Suprapubic skin (tissue), 3 donors: Measurements from ENCODE around the gene DMC1.

Experiments used
- EP300 ChIP-seq: sonication (generic); formaldehyde crosslinking; IDR thresholded peaks from one replicate; pipeline ENCODE4 v1.6.1; 2017; ENCODE audit warnings: antibody characterized with exemption
- POLR2A ChIP-seq, 2 donors: fragments of 450-650 bp; IDR thresholded peaks; one replicate each; pipeline ENCODE4 v1.6.1; 2017; ENCODE audit warnings: antibody characterized with exemption in 2 of 2, mild to moderate bottlenecking in 2 of 2, moderate library complexity in 2 of 2
- TF ChIP-seq, protein P1 (sequence below), 2 donors: fragments of 200-600 bp in 1 of 2; fragments of 450-650 bp in 1 of 2; sonication (generic) in 1 of 2; IDR thresholded peaks; one replicate each; pipeline ENCODE4 v1.5.1; 2016 to 2019; ENCODE audit warnings: antibody characterized with exemption in 2 of 2, mild to moderate bottlenecking in 1 of 2, moderate library complexity in 1 of 2

DNA sequence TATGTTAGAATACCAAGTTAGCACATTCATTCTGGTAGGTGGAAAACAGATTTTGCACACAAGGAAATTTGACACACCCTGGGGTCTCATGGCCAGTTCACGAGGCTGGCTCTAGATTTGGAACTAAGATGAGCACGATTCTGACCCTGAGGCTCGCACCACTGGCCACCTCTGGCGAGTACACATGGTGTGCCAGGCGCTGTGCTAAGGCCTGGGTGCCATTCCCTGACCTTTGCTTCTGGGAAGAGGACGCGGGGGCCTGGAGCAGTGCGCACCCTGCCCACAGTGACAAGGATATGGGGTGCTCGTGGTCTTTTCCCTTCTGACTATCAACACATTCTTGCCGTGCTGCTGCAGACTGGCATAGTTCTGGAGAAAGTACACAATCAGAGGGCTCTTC is 29.5 kb upstream of the DMC1 start:
- TF ChIP-seq, protein P1, sequence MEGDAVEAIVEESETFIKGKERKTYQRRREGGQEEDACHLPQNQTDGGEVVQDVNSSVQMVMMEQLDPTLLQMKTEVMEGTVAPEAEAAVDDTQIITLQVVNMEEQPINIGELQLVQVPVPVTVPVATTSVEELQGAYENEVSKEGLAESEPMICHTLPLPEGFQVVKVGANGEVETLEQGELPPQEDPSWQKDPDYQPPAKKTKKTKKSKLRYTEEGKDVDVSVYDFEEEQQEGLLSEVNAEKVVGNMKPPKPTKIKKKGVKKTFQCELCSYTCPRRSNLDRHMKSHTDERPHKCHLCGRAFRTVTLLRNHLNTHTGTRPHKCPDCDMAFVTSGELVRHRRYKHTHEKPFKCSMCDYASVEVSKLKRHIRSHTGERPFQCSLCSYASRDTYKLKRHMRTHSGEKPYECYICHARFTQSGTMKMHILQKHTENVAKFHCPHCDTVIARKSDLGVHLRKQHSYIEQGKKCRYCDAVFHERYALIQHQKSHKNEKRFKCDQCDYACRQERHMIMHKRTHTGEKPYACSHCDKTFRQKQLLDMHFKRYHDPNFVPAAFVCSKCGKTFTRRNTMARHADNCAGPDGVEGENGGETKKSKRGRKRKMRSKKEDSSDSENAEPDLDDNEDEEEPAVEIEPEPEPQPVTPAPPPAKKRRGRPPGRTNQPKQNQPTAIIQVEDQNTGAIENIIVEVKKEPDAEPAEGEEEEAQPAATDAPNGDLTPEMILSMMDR (IDR thresholded peaks at IDR 0.05), result no peak
- no peak for TF ChIP-seq EP300
- TF ChIP-seq POLR2A (IDR thresholded peaks at IDR 0.05), result no peak
